Effector memory CD8-positive, alpha-beta T cell (primary cell): ENCODE data around the gene RAB26.
"Not testable (repeated sequence)": the region's sequence is repeated elsewhere in the genome, so short reads cannot be mapped to it uniquely, and the experiment has no call there.

Source experiments
- ATAC-seq: fragments of 150-1000 bp; cut with Tn5 transposase; replicated peaks from 2 replicates; pipeline ENCODE4 v1.10.0; 2021; ENCODE audit warnings: mild to moderate bottlenecking, moderate library complexity
- DNase-seq, 3 experiments: peaks; one replicate each; pipeline ENCODE4 v3.0.0; 2021
- H3K27ac Mint-ChIP-seq, 2 donors: one replicate each; pipeline ENCODE4 v1.8.0; 2022; ENCODE audit warnings: mild to moderate bottlenecking in 2 of 2, mixed read lengths in 2 of 2, moderate library complexity in 2 of 2
- H3K27me3 Mint-ChIP-seq, 2 donors: one replicate each; pipeline ENCODE4 v1.8.0; 2022; ENCODE audit warnings: mixed read lengths in 2 of 2
- H3K36me3 Mint-ChIP-seq: one replicate; pipeline ENCODE4 v1.8.0; 2022; ENCODE audit warnings: mild to moderate bottlenecking, moderate library complexity, mixed read lengths; ENCODE audit not compliant: insufficient read depth
- H3K4me1 Mint-ChIP-seq, 2 donors: one replicate each; pipeline ENCODE4 v1.8.0; 2022; ENCODE audit warnings: low read depth in 2 of 2, mixed read lengths in 2 of 2
- H3K4me3 Mint-ChIP-seq, 2 donors: one replicate each; pipeline ENCODE4 v1.8.0; 2022; ENCODE audit warnings: mild to moderate bottlenecking in 2 of 2, mixed read lengths in 2 of 2, moderate library complexity in 2 of 2
- H3K9me3 Mint-ChIP-seq, 2 donors: one replicate each; pipeline ENCODE4 v1.8.0; 2022; ENCODE audit warnings: mixed read lengths in 2 of 2

Gene RAB26

GRCh38 chr16:2199095-2199494 is 50.7 kb downstream of the RAB26 start:
- Mint-ChIP-seq H3K27ac (no peak overlapping the region), H3K27me3 (peaks cover 33 to 48% of the 10 kb centered on the region in 2 donors), H3K36me3 (peaks cover 3% of the 10 kb centered on the region), H3K4me3 (no peak overlapping the region), H3K9me3 (no peaks in the 10 kb centered on the region), H3K4me1 (peaks cover 2 to 11% of the 10 kb centered on the region in 2 donors)
- ATAC-seq (no peak), DNase-seq (no peak)

DNA sequence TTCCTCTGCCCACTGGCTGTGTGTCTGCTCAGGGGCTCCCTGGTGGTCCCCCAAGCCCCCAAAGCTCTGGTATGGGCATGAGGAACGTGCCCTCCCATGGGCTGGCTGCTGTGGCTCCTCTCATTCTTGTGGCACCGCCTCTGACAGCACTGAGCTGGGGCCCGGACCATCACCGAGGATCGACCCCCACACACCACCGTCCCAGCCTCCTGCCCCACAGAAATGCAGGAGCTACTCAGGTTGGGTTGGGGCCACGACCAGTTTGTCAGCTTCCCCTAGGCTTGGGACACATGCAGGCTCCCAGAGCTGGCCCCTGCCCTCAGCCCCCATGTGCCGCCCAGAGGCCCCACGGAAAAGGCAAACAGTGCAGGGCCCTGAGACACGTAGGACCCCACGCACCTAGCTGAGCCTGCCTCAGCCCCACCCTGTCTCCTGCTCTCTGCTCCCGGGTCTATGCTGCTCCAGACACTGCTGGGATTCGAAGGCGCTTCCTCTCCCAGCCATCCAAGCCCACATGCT is 51.3 kb downstream of the RAB26 start:
- Mint-ChIP-seq H3K9me3 (no peaks in the 10 kb centered on the region), H3K4me3 (no peak overlapping the region), H3K27me3 (peaks cover 33 to 42% of the 10 kb centered on the region in 2 donors), H3K27ac (no peak overlapping the region), H3K36me3 (peaks cover 3% of the 10 kb centered on the region), H3K4me1 (peaks cover 8 to 15% of the 10 kb centered on the region in 2 donors)
- DNase-seq = no peak
- ATAC-seq = no peak

GRCh38 chr16:2200313-2200712 is 51.9 kb downstream of the RAB26 start:
- no peak overlapping the region for H3K4me3 Mint-ChIP-seq

DNA sequence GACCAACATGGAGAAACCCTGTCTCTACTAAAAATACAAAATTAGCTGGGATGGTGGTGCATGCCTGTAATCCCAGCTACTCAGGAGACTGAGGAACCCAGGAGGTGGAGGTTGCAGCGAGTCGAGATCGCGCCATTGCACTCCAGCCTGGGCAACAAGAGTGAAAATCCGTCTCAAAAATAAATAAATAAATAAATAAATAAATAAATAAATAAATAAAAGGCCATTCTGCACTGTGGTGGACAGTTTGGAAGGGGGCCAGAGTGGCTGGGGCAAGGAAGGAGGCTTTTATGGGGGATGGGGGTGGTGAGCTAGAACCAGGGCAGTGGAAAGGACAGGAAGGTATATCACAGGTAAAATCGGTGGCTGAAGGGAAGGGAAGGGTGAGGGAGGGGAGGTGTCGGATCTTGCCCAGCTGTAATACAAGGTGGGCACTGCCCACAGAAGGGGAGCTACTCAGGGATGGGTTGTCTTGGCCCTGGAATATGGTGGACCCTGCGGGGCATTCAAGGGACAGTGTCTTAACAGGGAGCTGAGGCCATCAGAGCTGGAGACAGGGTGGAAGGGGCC is 54.8 kb downstream of the RAB26 start:
- H3K27ac Mint-ChIP-seq = not testable (repeated sequence)

More at GRCh38 chr16:2200313-2200712, 51.9 kb downstream of the RAB26 start:
- DNase-seq (no peak), ATAC-seq (no peak)
- no peaks in the 10 kb centered on the region for H3K9me3 Mint-ChIP-seq
- H3K27ac Mint-ChIP-seq = no peak overlapping the region
- peaks cover 5% of the 10 kb centered on the region for H3K36me3 Mint-ChIP-seq
- H3K4me1 Mint-ChIP-seq = peaks cover 7 to 11% of the 10 kb centered on the region in 2 donors
- peaks cover 26 to 36% of the 10 kb centered on the region in 2 donors for H3K27me3 Mint-ChIP-seq

More for the DNA sequence above, 54.8 kb downstream of the RAB26 start:
- peaks cover 16 to 21% of the 10 kb centered on the region in 2 donors for H3K27me3 Mint-ChIP-seq
- H3K36me3 Mint-ChIP-seq = peaks cover 11% of the 10 kb centered on the region
- not testable (repeated sequence) for DNase-seq, ATAC-seq, H3K9me3 Mint-ChIP-seq
- peaks cover 18 to 22% of the 10 kb centered on the region in 2 donors for H3K4me1 Mint-ChIP-seq
- H3K4me3 Mint-ChIP-seq = peak overlapping the region; percentile 71 to 81
